SK-N-SH treated with all-trans-retinoic acid at 6 μM for 48 hours (cell line): ENCODE results near the gene CRYBG3.

Experiments used
- BACH2 ChIP-seq: fragments of 250-450 bp; sonication (Bioruptor Pico); IDR thresholded peaks from 2 replicates; pipeline ENCODE4 v1.9.0; 2021; ENCODE audit warnings: mild to moderate bottlenecking, borderline replicate concordance
- ISL1 ChIP-seq: fragments of 250-450 bp; sonication (Bioruptor Pico); IDR thresholded peaks from 2 replicates; pipeline ENCODE4 v2.1.2; 2022; ENCODE audit warnings: mild to moderate bottlenecking, moderate library complexity
- PATZ1 ChIP-seq: fragments of 250-450 bp; sonication (Bioruptor Pico); IDR thresholded peaks from 2 replicates; pipeline ENCODE4 v1.8.0; 2020; ENCODE audit warnings: mild to moderate bottlenecking, moderate library complexity, borderline replicate concordance
- TCF4 ChIP-seq: fragments of 250-450 bp; sonication (Bioruptor Pico); IDR thresholded peaks from 2 replicates; pipeline ENCODE4 v1.8.0; 2021; ENCODE audit warnings: mild to moderate bottlenecking, moderate library complexity, borderline replicate concordance
- ZFP3 ChIP-seq: fragments of 250-450 bp; sonication (Bioruptor Pico); IDR thresholded peaks from 2 replicates; pipeline ENCODE4 v1.5.0; 2020; ENCODE audit warnings: mild to moderate bottlenecking, moderate library complexity
- TF ChIP-seq, protein P1 (sequence below): fragments of 250-450 bp; sonication (Bioruptor Pico); IDR thresholded peaks from 2 replicates; pipeline ENCODE4 v1.8.0; 2021; ENCODE audit warnings: low read depth, mild to moderate bottlenecking, moderate library complexity, borderline replicate concordance

GRCh38 chr3:97822359-97822775, 556 bp downstream of the CRYBG3 start:
- TF ChIP-seq ZFP3 (CRISPR knock-in tag), result no peak
- TF ChIP-seq BACH2 (CRISPR knock-in tag), result no peak
- TF ChIP-seq ISL1 (CRISPR knock-in tag), result no peak
- TF ChIP-seq, protein P1, sequence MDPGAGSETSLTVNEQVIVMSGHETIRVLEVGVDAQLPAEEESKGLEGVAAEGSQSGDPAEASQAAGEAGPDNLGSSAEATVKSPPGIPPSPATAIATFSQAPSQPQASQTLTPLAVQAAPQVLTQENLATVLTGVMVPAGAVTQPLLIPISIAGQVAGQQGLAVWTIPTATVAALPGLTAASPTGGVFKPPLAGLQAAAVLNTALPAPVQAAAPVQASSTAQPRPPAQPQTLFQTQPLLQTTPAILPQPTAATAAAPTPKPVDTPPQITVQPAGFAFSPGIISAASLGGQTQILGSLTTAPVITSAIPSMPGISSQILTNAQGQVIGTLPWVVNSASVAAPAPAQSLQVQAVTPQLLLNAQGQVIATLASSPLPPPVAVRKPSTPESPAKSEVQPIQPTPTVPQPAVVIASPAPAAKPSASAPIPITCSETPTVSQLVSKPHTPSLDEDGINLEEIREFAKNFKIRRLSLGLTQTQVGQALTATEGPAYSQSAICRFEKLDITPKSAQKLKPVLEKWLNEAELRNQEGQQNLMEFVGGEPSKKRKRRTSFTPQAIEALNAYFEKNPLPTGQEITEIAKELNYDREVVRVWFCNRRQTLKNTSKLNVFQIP, result no peak
- TF ChIP-seq TCF4 (CRISPR knock-in tag), result no peak
- TF ChIP-seq PATZ1, result no peak
